BLaER1 treated with 17β-estradiol and CSF1 and Interleukin-3, amounts not matched to agents 10 nM and 100 nM (cell line): ENCODE data around the gene SPO11.

Experiments
- H3K27ac ChIP-seq, 11 experiments: shearing (Covaris generic); formaldehyde crosslinking; 2 replicates each; pipeline ENCODE4 v1.8.1; 2022
- H3K27me3 ChIP-seq, 11 experiments: shearing (Covaris generic); formaldehyde crosslinking; 2 replicates each; pipeline ENCODE4 v1.8.1; 2022
- H3K36me3 ChIP-seq, 11 experiments: shearing (Covaris generic); formaldehyde crosslinking; 2 replicates each; pipeline ENCODE4 v1.8.1; 2022
- H3K4me1 ChIP-seq, 10 experiments: shearing (Covaris generic); formaldehyde crosslinking; 2 replicates each; pipeline ENCODE4 v1.8.1; 2022
- H3K4me2 ChIP-seq, 11 experiments: shearing (Covaris generic); formaldehyde crosslinking; 2 replicates each; pipeline ENCODE4 v1.8.1; 2022
- H3K4me3 ChIP-seq, 10 experiments: shearing (Covaris generic); formaldehyde crosslinking; 2 replicates each; pipeline ENCODE4 v1.8.1; 2022
- H3K9ac ChIP-seq, 11 experiments: shearing (Covaris generic); formaldehyde crosslinking; 2 replicates each; pipeline ENCODE4 v1.8.1; 2022
- H3K9me3 ChIP-seq, 11 experiments: shearing (Covaris generic); formaldehyde crosslinking; replicated peaks in 1 of 11; 2 replicates each; pipeline ENCODE4 v1.8.1; 2022
- H4K20me1 ChIP-seq, 11 experiments: shearing (Covaris generic); formaldehyde crosslinking; 2 replicates each; pipeline ENCODE4 v1.8.1; 2022
- Cebpa-rat ChIP-seq, 11 experiments: shearing (Covaris generic); IDR thresholded peaks; 2 replicates each; pipeline ENCODE4 v1.8.1; 2022

SPO11 gene

GRCh38 chr20:57379263-57379647 is 49.7 kb downstream of the SPO11 start:
- H3K36me3 ChIP-seq = peaks cover 0 to 72% (median 5%) of the 10 kb centered on the region in 11 experiments; a peak in 21 of 22 replicates
- no peak overlapping the region for H3K9ac ChIP-seq
- H3K4me1 ChIP-seq = peaks cover 0 to 33% (median 19%) of the 10 kb centered on the region in 10 experiments; a peak in 16 of 20 replicates
- no peak overlapping the region for H3K4me2 ChIP-seq
- no peak overlapping the region for H3K27ac ChIP-seq
- H3K9me3 ChIP-seq = no peaks in the 10 kb centered on the region
- H3K27me3 ChIP-seq = no peaks in the 10 kb centered on the region
- H3K4me3 ChIP-seq = no peak overlapping the region
- H4K20me1 ChIP-seq = peaks cover 0 to 59% (median 12%) of the 10 kb centered on the region in 11 experiments; a peak in 12 of 22 replicates
- TF ChIP-seq Cebpa-rat (IDR thresholded peaks at IDR 0.05) = no peak

GRCh38 chr20:57380081-57380750 is 50.6 kb downstream of the SPO11 start:
- Histone ChIP-seq H3K4me1 (peaks cover 0 to 32% (median 13%) of the 10 kb centered on the region in 10 experiments; a peak in 16 of 20 replicates), H3K4me3 (no peak overlapping the region), H3K4me2 (no peak overlapping the region), H4K20me1 (peaks cover 0 to 50% (median 11%) of the 10 kb centered on the region in 11 experiments; a peak in 12 of 22 replicates), H3K9ac (0 out of 22 replicates have a peak overlapping the region, but pooled peaks of 1 of the 11 experiments have one; percentile 7), H3K9me3 (no peaks in the 10 kb centered on the region), H3K27ac (0 out of 22 replicates have a peak overlapping the region, but pooled peaks of 1 of the 11 experiments have one; percentile 13), H3K36me3 (peaks cover 0 to 69% (median 10%) of the 10 kb centered on the region in 11 experiments; a peak in 21 of 22 replicates), H3K27me3 (no peaks in the 10 kb centered on the region)
- no peak; a peak in 1 of 22 replicates for TF ChIP-seq Cebpa-rat (IDR thresholded peaks at IDR 0.05)

- Histone ChIP-seq H3K4me3 (no peak overlapping the region), H3K27me3 (no peaks in the 10 kb centered on the region), H3K27ac (peak overlapping the region in 9 of 11 experiments; percentile 18 to 58 (median 51); a peak in 14 of 22 replicates), H4K20me1 (peaks cover 0 to 33% (median 6%) of the 10 kb centered on the region in 11 experiments; a peak in 9 of 22 replicates), H3K4me2 (peak overlapping the region in 5 of 11 experiments; percentile 7 to 16 (median 11); a peak in 3 of 22 replicates), H3K36me3 (peaks cover 3 to 53% (median 18%) of the 10 kb centered on the region in 11 experiments; a peak in 21 of 22 replicates), H3K4me1 (peaks cover 0 to 28% (median 9%) of the 10 kb centered on the region in 10 experiments; a peak in 14 of 20 replicates), H3K9me3 (no peaks in the 10 kb centered on the region), H3K9ac (peak overlapping the region in 8 of 11 experiments; percentile 2 to 53 (median 38); a peak in 10 of 22 replicates)
- no peak for TF ChIP-seq Cebpa-rat (IDR thresholded peaks at IDR 0.05)
These were observed 52.2 kb downstream of the SPO11 start for GRCh38 chr20:57381596-57382503.

- no peaks in the 10 kb centered on the region for H3K9me3 ChIP-seq
- peaks cover 0 to 28% (median 10%) of the 10 kb centered on the region in 10 experiments; a peak in 14 of 20 replicates for H3K4me1 ChIP-seq
- no peak for TF ChIP-seq Cebpa-rat (IDR thresholded peaks at IDR 0.05)
- H3K4me3 ChIP-seq = no peak overlapping the region
- H3K27me3 ChIP-seq = no peaks in the 10 kb centered on the region
- H3K9ac ChIP-seq = peak overlapping the region in 7 of 11 experiments; percentile 2 to 53 (median 40); a peak in 5 of 22 replicates
- peaks cover 3 to 46% (median 18%) of the 10 kb centered on the region in 11 experiments; a peak in 21 of 22 replicates for H3K36me3 ChIP-seq
- peak overlapping the region in 7 of 11 experiments; percentile 37 to 58 (median 55); a peak in 9 of 22 replicates for H3K27ac ChIP-seq
- H4K20me1 ChIP-seq = peaks cover 0 to 27% (median under 1%) of the 10 kb centered on the region in 11 experiments; a peak in 7 of 22 replicates
- peak overlapping the region in 3 of 11 experiments; percentile 7 to 16 (median 7); a peak in 1 of 22 replicates for H3K4me2 ChIP-seq
These were observed 52.9 kb downstream of the SPO11 start for GRCh38 chr20:57382516-57382915.

GRCh38 chr20:57383447-57384347 is 54.1 kb downstream of the SPO11 start:
- Histone ChIP-seq H3K9ac (0 out of 22 replicates have a peak overlapping the region, but pooled peaks of 1 of the 11 experiments have one; percentile 13), H3K9me3 (no peaks in the 10 kb centered on the region), H3K4me3 (no peak overlapping the region), H3K4me1 (peaks cover 10 to 33% (median 19%) of the 10 kb centered on the region in 10 experiments; a peak in 18 of 20 replicates), H3K36me3 (peaks cover 3 to 34% (median 18%) of the 10 kb centered on the region in 11 experiments; a peak in 21 of 22 replicates), H3K4me2 (no peak overlapping the region), H4K20me1 (peaks cover 0 to 18% (median 0%) of the 10 kb centered on the region in 11 experiments; a peak in 2 of 22 replicates), H3K27ac (no peak overlapping the region), H3K27me3 (no peaks in the 10 kb centered on the region)
- no peak for TF ChIP-seq Cebpa-rat (IDR thresholded peaks at IDR 0.05)

- no peak overlapping the region for H3K4me3 ChIP-seq
- peak overlapping the region in 3 of 11 experiments; percentile 6 to 13 (median 12); a peak in 2 of 22 replicates for H3K9ac ChIP-seq
- H3K4me1 ChIP-seq = peaks cover 15 to 39% (median 27%) of the 10 kb centered on the region in 10 experiments
- peaks cover 3 to 27% (median 18%) of the 10 kb centered on the region in 11 experiments; a peak in 21 of 22 replicates for H3K36me3 ChIP-seq
- peaks cover 0 to 11% (median 0%) of the 10 kb centered on the region in 11 experiments; a peak in 2 of 22 replicates for H4K20me1 ChIP-seq
- peak overlapping the region in 1 of 11 experiments; percentile 48; a peak in 2 of 22 replicates for H3K4me2 ChIP-seq
- peak overlapping the region in 1 of 11 experiments; percentile 2; a peak in 1 of 22 replicates for H3K27ac ChIP-seq
- no peaks in the 10 kb centered on the region for H3K9me3 ChIP-seq
- no peak for TF ChIP-seq Cebpa-rat (IDR thresholded peaks at IDR 0.05)
- no peaks in the 10 kb centered on the region for H3K27me3 ChIP-seq
These were observed 54.9 kb downstream of the SPO11 start for GRCh38 chr20:57384486-57384885.

GRCh38 chr20:57384953-57385761 is 55.6 kb downstream of the SPO11 start:
- peak overlapping the region in 4 of 11 experiments; percentile 6 to 13 (median 12); a peak in 5 of 22 replicates for H3K9ac ChIP-seq
- no peak overlapping the region for H3K4me3 ChIP-seq
- no peak for TF ChIP-seq Cebpa-rat (IDR thresholded peaks at IDR 0.05)
- H3K27ac ChIP-seq = no peak overlapping the region; a peak in 2 of 22 replicates
- H3K4me1 ChIP-seq = peaks cover 22 to 46% (median 34%) of the 10 kb centered on the region in 10 experiments
- H3K4me2 ChIP-seq = peak overlapping the region in 4 of 11 experiments; percentile 7 to 48 (median 17); a peak in 4 of 22 replicates
- H3K9me3 ChIP-seq = no peaks in the 10 kb centered on the region
- peaks cover 3 to 22% (median 12%) of the 10 kb centered on the region in 11 experiments; a peak in 21 of 22 replicates for H3K36me3 ChIP-seq
- H4K20me1 ChIP-seq = peaks cover 0 to 4% (median 0%) of the 10 kb centered on the region in 11 experiments; a peak in 1 of 22 replicates
- no peaks in the 10 kb centered on the region for H3K27me3 ChIP-seq
